Hepatocyte (in vitro differentiated cells): Measurements from ENCODE around the gene SORCS3. TPM values are rescaled to one million over a fixed set of nuclear protein-coding genes. Genes with fewer than 3 reads are reported as not detected.
"Not testable (repeated sequence)": the region's sequence is repeated elsewhere in the genome, so short reads cannot be mapped to it uniquely, and the experiment has no call there.

Experiments used
- DNase-seq: peaks from one replicate; pipeline ENCODE4 v3.0.0-alpha.2; 2016; ENCODE audit warnings: low spot score
- H2AFZ ChIP-seq: fragments of 200-600 bp; sonication (generic); 2 replicates; pipeline ENCODE4 v1.6.0; 2016; ENCODE audit warnings: antibody characterized with exemption, mild to moderate bottlenecking
- H3K27ac ChIP-seq: fragments of 200-600 bp; sonication (generic); 2 replicates; pipeline ENCODE4 v1.5.1; 2016; ENCODE audit warnings: mild to moderate bottlenecking
- H3K27me3 ChIP-seq: fragments of 200-600 bp; sonication (generic); 2 replicates; pipeline ENCODE4 v1.6.1; 2016
- H3K36me3 ChIP-seq: fragments of 200-600 bp; sonication (generic); replicated peaks from 2 replicates; pipeline ENCODE4 v1.5.1; 2016; ENCODE audit warnings: low read depth; ENCODE audit not compliant: insufficient read depth
- H3K4me1 ChIP-seq: fragments of 200-600 bp; sonication (generic); 2 replicates; pipeline ENCODE4 v1.5.1; 2016; ENCODE audit warnings: mild to moderate bottlenecking, moderate library complexity; ENCODE audit not compliant: insufficient read depth
- H3K4me2 ChIP-seq: fragments of 200-600 bp; sonication (generic); 2 replicates; pipeline ENCODE4 v1.6.0; 2016
- H3K4me3 ChIP-seq: fragments of 200-600 bp; sonication (generic); 2 replicates; pipeline ENCODE4 v1.5.1; 2016; ENCODE audit warnings: mild to moderate bottlenecking
- H3K79me2 ChIP-seq: fragments of 200-600 bp; sonication (generic); 2 replicates; pipeline ENCODE4 v1.6.0; 2017; ENCODE audit warnings: mild to moderate bottlenecking
- H3K9me2 ChIP-seq: fragments of 200-600 bp; sonication (generic); replicated peaks from 2 replicates; pipeline ENCODE4 v1.6.0; 2017; ENCODE audit warnings: mild to moderate bottlenecking; ENCODE audit not compliant: insufficient read depth
- H3K9me3 ChIP-seq: fragments of 200-600 bp; sonication (generic); 2 replicates; pipeline ENCODE4 v1.5.1; 2016; ENCODE audit warnings: low read depth, mild to moderate bottlenecking
- H4K20me1 ChIP-seq: fragments of 200-600 bp; sonication (generic); 2 replicates; pipeline ENCODE4 v1.6.0; 2016; ENCODE audit warnings: mild to moderate bottlenecking; ENCODE audit not compliant: insufficient read depth, poor library complexity, severe bottlenecking
- CTCF ChIP-seq: fragments of 200-600 bp; sonication (generic); IDR thresholded peaks from 2 replicates; pipeline ENCODE4 v1.5.1; 2016; ENCODE audit warnings: antibody characterized with exemption, mild to moderate bottlenecking; ENCODE audit not compliant: poor library complexity
- EZH2 ChIP-seq: fragments of 200-600 bp; sonication (generic); IDR thresholded peaks from 2 replicates; pipeline ENCODE4 v1.6.1; 2016; ENCODE audit warnings: antibody characterized with exemption, mild to moderate bottlenecking, borderline replicate concordance
- EZH2phosphoT487 ChIP-seq: fragments of 200-600 bp; sonication (generic); IDR thresholded peaks from one replicate; pipeline ENCODE4 v1.6.1; 2018; ENCODE audit warnings: antibody characterized with exemption, mild to moderate bottlenecking, low read depth, moderate library complexity; ENCODE audit not compliant: unreplicated experiment, severe bottlenecking
- whole genome bisulfite sequencing: methylation state at CpG from one replicate; pipeline ENCODE4 v1.1.6; 2016; ENCODE audit warnings: low lambda C conversion rate; ENCODE audit errors: missing lambda C conversion rate; 5-methylcytosine and 5-hydroxymethylcytosine counted together
- polyA plus RNA-seq: library from polyadenylated mRNA; unstranded; fragments of >200 nt; fragmentation: Nextera tagmentation; extraction: Ambion mirVana; gene quantifications from 2 replicates; pipeline ENCODE4 v1.2.1, GENCODE V29; 2016
- total RNA-seq: library from RNA; depleted of rRNA; stranded (reverse); fragments of >200 nt; gene quantifications from 2 replicates; pipeline ENCODE4 v1.2.3, GENCODE V29; 2014

The SORCS3 gene
- total and polyA plus RNA-seq, 2 experiments from 2014 or later = 0.59 to 0.80 TPM

- no peak overlapping the region for H3K4me2 ChIP-seq
- no peak overlapping the region for H2AFZ ChIP-seq
- 81% methylated on average over 4 of the region's 4 CpGs for WGBS
- H3K27ac ChIP-seq = no peak overlapping the region
- no peak for DNase-seq
- no peaks in the 10 kb centered on the region for H4K20me1 ChIP-seq
- H3K79me2 ChIP-seq = no peaks in the 10 kb centered on the region
- no peaks in the 10 kb centered on the region for H3K36me3 ChIP-seq
- no peak overlapping the region for H3K4me3 ChIP-seq
- H3K9me2 ChIP-seq = no peaks in the 10 kb centered on the region
- no peaks in the 10 kb centered on the region for H3K4me1 ChIP-seq
- H3K9me3 ChIP-seq = no peaks in the 10 kb centered on the region
- TF ChIP-seq EZH2phosphoT487 (no peak), CTCF (no peak), EZH2 (no peak)
- H3K27me3 ChIP-seq = peaks cover 6% of the 10 kb centered on the region
These were observed 65.8 kb downstream of the SORCS3 start for GRCh38 chr10:104706886-104707285.

GRCh38 chr10:104707602-104708459, 66.7 kb downstream of the SORCS3 start:
- TF ChIP-seq EZH2phosphoT487 (no peak), CTCF (no peak)
- Histone ChIP-seq H3K27ac (no peak overlapping the region), H2AFZ (no peak overlapping the region), H3K36me3 (no peaks in the 10 kb centered on the region), H3K79me2 (no peaks in the 10 kb centered on the region), H3K27me3 (peaks cover 6% of the 10 kb centered on the region), H3K4me1 (no peaks in the 10 kb centered on the region), H3K9me3 (no peaks in the 10 kb centered on the region), H3K4me3 (no peak overlapping the region), H3K9me2 (no peaks in the 10 kb centered on the region), H4K20me1 (no peaks in the 10 kb centered on the region), H3K4me2 (no peak overlapping the region)
- DNase-seq = no peak
- WGBS = 50% methylated on average over 4 of the region's 4 CpGs

- Histone ChIP-seq H3K27ac (no peak overlapping the region), H4K20me1 (no peaks in the 10 kb centered on the region), H3K4me1 (no peaks in the 10 kb centered on the region), H3K79me2 (no peaks in the 10 kb centered on the region), H3K36me3 (no peaks in the 10 kb centered on the region), H3K9me2 (no peaks in the 10 kb centered on the region), H3K4me3 (no peak overlapping the region), H3K9me3 (no peaks in the 10 kb centered on the region), H2AFZ (no peak overlapping the region), H3K27me3 (peaks cover 6% of the 10 kb centered on the region), H3K4me2 (no peak overlapping the region)
- no peak for DNase-seq
- TF ChIP-seq EZH2phosphoT487 (no peak), EZH2 (no peak), CTCF (no peak)
- WGBS = 17% methylated on average over 3 of the region's 3 CpGs
These were observed 70.2 kb downstream of the SORCS3 start for GRCh38 chr10:104711302-104711721.

- H3K36me3 ChIP-seq, H3K4me1 ChIP-seq, H3K9me2 ChIP-seq, H3K9me3 ChIP-seq, H3K79me2 ChIP-seq, H4K20me1 ChIP-seq, H3K4me2 ChIP-seq, H3K27me3 ChIP-seq, H2AFZ ChIP-seq, DNase-seq, H3K4me3 ChIP-seq, H3K27ac ChIP-seq: not testable (repeated sequence)
- WGBS = 79% methylated on average over 2 of the region's 2 CpGs
These were observed 89.5 kb downstream of the SORCS3 start for GRCh38 chr10:104730593-104730992.
